Esophagus squamous epithelium (tissue), 4 donors: ENCODE results near the gene ABAT.

Experiments used
- CTCF ChIP-seq, 6 experiments: fragments of 450-650 bp in 4 of 6; fragments of 200-600 bp in 2 of 6; sonication (generic) in 2 of 6; IDR thresholded peaks; one replicate each; pipeline ENCODE4 v1.5.1; 2016 to 2019; ENCODE audit warnings: antibody characterized with exemption in 6 of 6, mild to moderate bottlenecking in 4 of 6, moderate library complexity in 4 of 6
- POLR2A ChIP-seq, 4 donors: fragments of 450-650 bp; IDR thresholded peaks; one replicate each; pipeline ENCODE4 v1.6.1; 2017; ENCODE audit warnings: antibody characterized with exemption in 4 of 4, mild to moderate bottlenecking in 4 of 4, moderate library complexity in 3 of 4

GRCh38 chr16:8782673-8783072, 108.3 kb downstream of the ABAT start:
- TF ChIP-seq POLR2A (IDR thresholded peaks at IDR 0.05) (no peak), CTCF (IDR thresholded peaks at IDR 0.05) (no peak)
